GM13976 (cell line): Measurements from ENCODE around the gene DCTD.

ENCODE experiments used
- DNase-seq: peaks from one replicate; pipeline ENCODE4 v3.0.0; 2012; ENCODE audit warnings: low spot score
- CTCF ChIP-seq: IDR thresholded peaks from 2 replicates; pipeline ENCODE4 v1.5.1; 2012; ENCODE audit warnings: borderline replicate concordance, mild to moderate bottlenecking; ENCODE audit not compliant: insufficient read depth; ENCODE audit errors: extremely low read depth, missing control alignments, control extremely low read depth
- in situ Hi-C: fragments of 300-500 bp; cut with MboI; formaldehyde crosslinking; loops from one replicate; pipeline ENCODE4 v1.12.0; 2022; ENCODE audit warnings: low sequenced_read_pairs, mixed read lengths, inconsistent platforms; ENCODE audit not compliant: unreplicated experiment

Gene DCTD

GRCh38 chr4:182917182-182918043 is at the start of gene DCTD:
Gene DCTD (minus strand): TSS chr4:182917386. CDS start chr4:182915568, 1,818 bp downstream.
- TF ChIP-seq CTCF: peak; percentile 31
- DNase-seq: peak; percentile 88
- in situ Hi-C loops: loop anchor here (25.0 kb wide), 1 partner anchor 430 kb away; no protein-coding TSS in a partner anchor

GRCh38 chr4:182960746-182961145 is 43.6 kb upstream of the DCTD start:
- no peak for DNase-seq
- in situ Hi-C loops: no loop called here
- no peak for TF ChIP-seq CTCF

GRCh38 chr4:182960228-182960627 is 43.0 kb upstream of the DCTD start:
- no peak for TF ChIP-seq CTCF
- in situ Hi-C loops: no loop called here

GRCh38 chr4:182955411-182955810 is 38.2 kb upstream of the DCTD start:
- TF ChIP-seq CTCF: no peak
- DNase-seq: no peak
- in situ Hi-C loops: no loop called here

More at GRCh38 chr4:182960228-182960627, 43.0 kb upstream of the DCTD start:
- DNase-seq: no peak

- no peak for TF ChIP-seq CTCF
- DNase-seq: no peak
- in situ Hi-C loops: no loop called here
Observed at GRCh38 chr4:182944484-182945213, 27.5 kb upstream of the DCTD start.

- no peak for DNase-seq
- in situ Hi-C loops: loop anchor here (10.0 kb wide), 1 partner anchor 315 kb away; no protein-coding TSS in a partner anchor
- TF ChIP-seq CTCF: no peak
Observed at GRCh38 chr4:182939680-182940079, 22.5 kb upstream of the DCTD start.
